HepG2 (cell line): ENCODE results near the gene EIF5B.

Source experiments
- CTCF ChIP-seq: sonication (generic); formaldehyde crosslinking; IDR thresholded peaks from 2 replicates; pipeline ENCODE4 v1.5.0; 2020; ENCODE audit warnings: mild to moderate bottlenecking, missing genetic modification reagents, moderate library complexity
- DMAP1 ChIP-seq: IDR thresholded peaks from 2 replicates; pipeline ENCODE4 v1.6.1; 2016
- SMC3 ChIP-seq: IDR thresholded peaks from 2 replicates; pipeline ENCODE4 v1.6.1; 2011; ENCODE audit warnings: low read length, improper control_type of control experiment

GRCh38 chr2:99404039-99404796 is 67.0 kb downstream of the EIF5B start:
- TF ChIP-seq DMAP1 (no peak), SMC3 (no peak; the same call in 1 of the 2 replicates), CTCF (CRISPR knock-in tag) (no peak)
